SK-N-MC (cell line): ENCODE results near the gene RALGPS1.

Source experiments
- DNase-seq: peaks from one replicate; pipeline ENCODE4 v3.0.0-alpha.2; 2011; ENCODE audit warnings: low read depth, low spot score
- H3K27ac ChIP-seq: fragments of 200-600 bp; sonication (generic); 2 replicates; pipeline ENCODE4 v1.5.1; 2016; ENCODE audit warnings: mixed run types
- H3K36me3 ChIP-seq: fragments of 200-600 bp; sonication (generic); 2 replicates; pipeline ENCODE4 v1.6.1; 2017; ENCODE audit warnings: antibody characterized with exemption, low read length, mixed read lengths; ENCODE audit not compliant: insufficient read depth
- H3K4me3 ChIP-seq: fragments of 200-600 bp; sonication (generic); 2 replicates; pipeline ENCODE4 v1.5.1; 2016
- H3K9ac ChIP-seq: fragments of 200-600 bp; sonication (generic); 2 replicates; pipeline ENCODE4 v1.8.0; 2017; ENCODE audit warnings: mixed run types, mixed read lengths; ENCODE audit not compliant: insufficient read length
- H3K9me3 ChIP-seq: fragments of 200-600 bp; sonication (generic); 2 replicates; pipeline ENCODE4 v1.6.1; 2017; ENCODE audit warnings: low read depth, mild to moderate bottlenecking, antibody characterized with exemption, low read length, moderate library complexity, mixed read lengths
- EZH2 ChIP-seq: fragments of 200-600 bp; sonication (generic); IDR thresholded peaks from one replicate; pipeline ENCODE4 v1.6.1; 2017; ENCODE audit warnings: antibody characterized with exemption
- FOXP2 ChIP-seq: optimal IDR thresholded peaks from 2 replicates; pipeline ENCODE3; 2011; ENCODE audit warnings: mild to moderate bottlenecking, moderate library complexity; ENCODE audit not compliant: insufficient read depth; ENCODE audit errors: extremely low read length, control extremely low read depth
- POLR2AphosphoS5 ChIP-seq: IDR thresholded peaks from 2 replicates; pipeline ENCODE4 v1.6.1; 2012; ENCODE audit warnings: mild to moderate bottlenecking, low read depth, low read length, borderline replicate concordance

The RALGPS1 gene

DNA sequence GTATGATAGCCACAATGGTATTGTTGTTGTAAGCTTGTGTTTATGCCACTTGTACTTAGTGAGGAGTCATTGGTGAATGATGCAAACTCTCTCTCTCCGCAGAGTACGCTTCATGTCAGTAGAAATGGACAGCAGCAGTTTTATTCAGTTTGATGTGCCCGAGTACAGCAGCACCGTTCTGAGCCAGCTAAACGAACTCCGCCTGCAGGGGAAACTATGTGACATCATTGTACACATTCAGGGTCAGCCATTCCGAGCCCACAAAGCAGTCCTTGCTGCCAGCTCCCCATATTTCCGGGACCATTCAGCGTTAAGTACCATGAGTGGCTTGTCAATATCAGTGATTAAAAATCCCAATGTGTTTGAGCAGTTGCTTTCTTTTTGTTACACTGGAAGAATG, 35.3 kb upstream of the RALGPS1 start:
- H3K4me3 ChIP-seq: no peak overlapping the region
- H3K9ac ChIP-seq: no peak overlapping the region
- no peak for DNase-seq
- no peak overlapping the region for H3K27ac ChIP-seq
- H3K36me3 ChIP-seq: peaks cover 31% of the 10 kb centered on the region
- TF ChIP-seq POLR2AphosphoS5: no peak
- TF ChIP-seq FOXP2: no peak
- TF ChIP-seq EZH2: no peak
- H3K9me3 ChIP-seq: no peaks in the 10 kb centered on the region

DNA sequence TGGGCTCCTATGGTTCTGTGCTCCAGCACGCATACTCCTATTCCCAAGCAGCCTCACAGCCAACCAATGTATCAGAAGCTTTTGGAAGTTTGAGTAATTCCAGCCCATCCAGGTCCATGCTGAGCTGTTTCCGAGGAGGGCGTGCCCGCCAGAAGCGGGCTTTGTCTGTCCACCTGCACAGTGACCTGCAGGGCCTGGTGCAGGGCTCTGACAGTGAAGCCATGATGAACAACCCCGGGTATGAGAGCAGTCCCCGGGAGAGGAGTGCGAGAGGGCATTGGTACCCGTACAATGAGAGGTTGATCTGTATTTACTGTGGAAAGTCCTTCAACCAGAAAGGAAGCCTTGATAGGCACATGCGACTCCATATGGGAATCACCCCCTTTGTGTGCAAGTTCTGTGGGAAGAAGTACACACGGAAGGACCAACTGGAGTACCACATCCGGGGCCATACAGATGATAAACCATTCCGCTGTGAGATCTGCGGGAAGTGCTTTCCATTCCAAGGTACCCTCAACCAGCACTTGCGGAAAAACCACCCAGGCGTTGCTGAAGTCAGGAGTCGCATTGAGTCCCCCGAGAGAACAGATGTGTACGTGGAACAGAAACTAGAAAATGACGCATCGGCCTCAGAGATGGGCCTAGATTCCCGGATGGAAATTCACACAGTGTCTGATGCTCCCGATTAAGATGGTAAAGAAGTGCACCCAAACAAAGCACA, 34.2 kb upstream of the RALGPS1 start:
- H3K27ac ChIP-seq: no peak overlapping the region
- no peak overlapping the region for H3K9ac ChIP-seq
- H3K36me3 ChIP-seq: peaks cover 31% of the 10 kb centered on the region
- no peaks in the 10 kb centered on the region for H3K9me3 ChIP-seq
- DNase-seq: no peak
- H3K4me3 ChIP-seq: no peak overlapping the region
- TF ChIP-seq POLR2AphosphoS5: no peak
- no peak for TF ChIP-seq FOXP2
- no peak for TF ChIP-seq EZH2

DNA sequence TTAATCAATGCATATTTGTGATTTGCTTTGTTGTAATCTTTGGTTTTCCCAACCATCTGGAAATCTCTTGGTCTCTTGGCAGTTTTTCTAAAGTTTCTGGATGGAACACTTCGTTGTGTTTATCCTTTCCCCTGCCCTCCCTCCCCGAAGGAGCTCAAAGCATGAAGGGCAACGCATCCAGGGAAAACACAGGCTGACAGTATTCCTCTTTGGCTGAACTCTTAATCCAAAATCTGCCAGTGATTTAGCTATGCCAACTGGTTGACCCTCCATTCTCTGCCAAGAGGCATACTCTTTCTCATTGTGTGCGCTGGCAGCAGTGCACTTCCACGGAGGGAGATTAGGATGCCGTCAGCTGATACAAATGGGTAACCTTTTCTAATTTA, 33.6 kb upstream of the RALGPS1 start:
- no peak overlapping the region for H3K27ac ChIP-seq

DNA sequence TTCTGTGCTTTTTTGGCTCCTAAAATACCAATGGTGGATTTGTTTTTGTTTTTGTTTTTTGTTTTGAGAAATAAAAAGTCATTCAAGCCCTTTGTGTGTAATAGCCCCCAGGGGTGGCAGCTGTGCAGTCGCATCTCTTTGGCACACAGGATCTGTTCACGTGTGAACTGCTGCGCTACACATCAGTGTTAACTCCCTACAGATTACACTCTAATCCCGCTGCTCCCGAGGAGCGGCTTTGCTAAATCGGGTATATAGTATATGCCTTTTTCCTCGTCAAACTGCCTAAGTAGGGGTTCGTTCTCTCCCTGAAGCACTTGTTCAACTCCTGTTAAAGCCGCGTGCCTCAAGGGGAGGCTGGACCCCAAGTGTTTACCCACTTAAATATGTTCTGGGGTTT, 31.8 kb upstream of the RALGPS1 start:
- DNase-seq: no peak
- no peak for TF ChIP-seq EZH2
- TF ChIP-seq POLR2AphosphoS5: no peak
- TF ChIP-seq FOXP2: no peak
- Histone ChIP-seq H3K9ac (no peak overlapping the region), H3K9me3 (no peaks in the 10 kb centered on the region), H3K4me3 (no peak overlapping the region), H3K27ac (no peak overlapping the region), H3K36me3 (peaks cover 31% of the 10 kb centered on the region)

More for the DNA sequence above, 33.6 kb upstream of the RALGPS1 start:
- DNase-seq: no peak
- TF ChIP-seq FOXP2: no peak
- no peak for TF ChIP-seq EZH2
- no peak for TF ChIP-seq POLR2AphosphoS5
- peaks cover 31% of the 10 kb centered on the region for H3K36me3 ChIP-seq
- no peak overlapping the region for H3K4me3 ChIP-seq
- no peak overlapping the region for H3K9ac ChIP-seq
- H3K9me3 ChIP-seq: no peaks in the 10 kb centered on the region

DNA sequence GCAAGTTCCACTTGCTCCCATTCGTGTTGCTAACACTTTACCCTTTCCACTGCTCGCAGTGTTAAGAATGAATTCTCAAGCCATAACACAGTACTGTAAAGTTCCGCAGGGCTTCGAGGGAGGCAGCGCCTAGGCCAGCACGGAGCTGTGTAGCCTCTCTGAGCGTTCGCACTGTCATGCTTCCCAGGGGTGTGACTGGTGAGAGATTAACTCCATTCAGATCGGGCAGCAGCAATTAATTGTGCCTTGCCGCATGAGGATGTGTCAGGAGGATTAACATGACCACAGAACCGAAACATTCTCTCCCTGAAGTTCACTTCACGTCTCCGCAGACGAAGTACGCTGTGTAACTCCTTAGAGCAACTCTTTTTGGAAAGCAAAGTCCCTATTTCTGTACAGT, 30.9 kb upstream of the RALGPS1 start:
- no peak overlapping the region for H3K27ac ChIP-seq
- H3K36me3 ChIP-seq: peaks cover 31% of the 10 kb centered on the region
- no peaks in the 10 kb centered on the region for H3K9me3 ChIP-seq
- TF ChIP-seq EZH2 (no peak), POLR2AphosphoS5 (no peak), FOXP2 (no peak)
- H3K4me3 ChIP-seq: no peak overlapping the region
- H3K9ac ChIP-seq: no peak overlapping the region
- DNase-seq: no peak

DNA sequence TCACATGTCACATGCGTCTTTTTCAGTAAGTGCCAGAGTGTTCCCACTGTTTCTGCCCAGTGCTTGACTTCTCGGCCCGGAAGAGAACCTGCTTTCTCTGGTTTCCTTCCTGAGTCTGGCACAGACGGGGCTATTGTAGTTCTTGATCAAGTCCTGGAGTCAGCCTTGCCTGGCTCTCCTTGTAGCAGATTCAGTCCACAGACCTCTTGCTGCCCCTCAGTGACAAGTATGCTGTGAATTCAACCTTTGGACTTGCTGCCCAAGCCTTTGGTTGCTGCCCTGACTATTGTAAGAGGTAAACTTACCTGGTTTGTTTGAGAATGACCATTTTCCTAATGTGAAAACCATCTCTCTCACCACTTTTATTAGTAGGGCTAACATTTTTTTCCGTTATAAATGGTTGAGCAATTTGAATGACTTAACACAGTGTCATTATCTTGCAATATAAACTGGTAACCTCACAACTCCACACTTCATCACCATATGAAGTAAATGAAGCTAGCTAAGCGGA, 29.4 kb upstream of the RALGPS1 start:
- TF ChIP-seq EZH2: no peak
- TF ChIP-seq FOXP2: no peak
- TF ChIP-seq POLR2AphosphoS5: no peak

DNA sequence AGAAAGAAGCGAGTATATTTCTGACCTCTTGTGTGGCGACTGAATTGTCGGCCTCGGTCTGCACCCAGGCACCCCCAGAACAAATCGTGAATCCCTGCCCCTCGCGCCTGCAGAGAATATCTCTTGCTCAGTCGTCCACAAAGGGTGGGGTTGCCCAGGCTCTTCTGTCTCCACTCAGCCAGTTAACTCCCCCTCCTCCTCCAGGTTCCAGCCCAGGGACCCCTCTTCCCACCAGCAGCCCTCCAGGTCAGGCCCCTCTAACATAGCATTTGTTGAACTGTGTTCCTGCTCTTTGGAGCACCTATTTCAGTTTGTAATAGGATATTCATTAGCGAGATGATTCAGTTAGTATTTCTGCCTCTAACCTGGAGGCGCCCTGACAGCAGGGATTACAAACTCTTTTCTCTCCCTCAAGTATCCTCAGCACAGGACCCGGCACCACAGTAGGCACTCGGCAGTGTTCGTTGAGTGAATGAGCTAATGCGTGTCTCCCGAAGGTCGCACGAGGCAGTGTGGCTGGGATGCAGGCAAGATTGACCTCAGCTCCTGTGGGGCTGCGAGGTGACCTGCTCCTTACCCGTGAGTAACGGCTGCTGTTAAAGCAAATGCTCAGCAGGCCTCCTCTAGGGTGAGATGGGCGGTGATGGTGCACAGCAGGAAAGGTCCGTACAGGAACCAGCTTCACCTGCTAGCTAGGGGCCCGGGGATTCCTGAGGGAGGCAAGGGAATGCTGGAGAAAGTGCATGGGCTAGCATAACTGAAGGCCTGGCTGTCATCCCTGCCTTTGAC, 28.4 kb upstream of the RALGPS1 start:
- Histone ChIP-seq H3K9ac (no peak overlapping the region), H3K9me3 (no peaks in the 10 kb centered on the region), H3K36me3 (peaks cover 10% of the 10 kb centered on the region; the same call in 1 of the 2 replicates), H3K27ac (no peak overlapping the region), H3K4me3 (no peak overlapping the region)
- no peak for TF ChIP-seq EZH2
- no peak for TF ChIP-seq POLR2AphosphoS5
- no peak for TF ChIP-seq FOXP2
- no peak for DNase-seq

More for the DNA sequence above, 29.4 kb upstream of the RALGPS1 start:
- DNase-seq: no peak
- Histone ChIP-seq H3K36me3 (peaks cover 19% of the 10 kb centered on the region; the same call in 1 of the 2 replicates), H3K27ac (no peak overlapping the region; the same call in 1 of the 2 replicates), H3K9ac (no peak overlapping the region), H3K4me3 (no peak overlapping the region), H3K9me3 (no peaks in the 10 kb centered on the region)

DNA sequence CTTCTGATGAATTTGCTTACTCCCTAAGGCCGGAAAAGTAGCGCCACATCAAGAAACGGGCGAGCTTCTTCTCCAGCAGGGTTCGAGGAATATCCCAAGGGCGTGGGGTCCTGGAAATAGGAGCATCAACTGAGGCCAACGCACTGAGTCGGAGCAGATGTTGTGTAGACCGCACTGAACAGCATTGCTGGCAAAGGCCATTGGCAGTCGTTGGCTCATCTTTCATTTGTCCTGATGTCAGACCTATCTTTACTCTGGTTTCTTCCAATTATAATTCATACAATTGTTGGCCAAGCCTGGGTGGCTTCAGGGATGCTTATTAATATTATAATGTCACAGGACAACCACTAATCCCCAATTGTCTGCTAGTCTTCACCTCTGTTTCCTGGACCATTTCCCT, 27.7 kb upstream of the RALGPS1 start:
- Histone ChIP-seq H3K9me3 (no peaks in the 10 kb centered on the region), H3K4me3 (no peak overlapping the region), H3K27ac (no peak overlapping the region), H3K9ac (no peak overlapping the region), H3K36me3 (peaks cover 5% of the 10 kb centered on the region; the same call in 1 of the 2 replicates)
- DNase-seq: no peak
- no peak for TF ChIP-seq FOXP2
- no peak for TF ChIP-seq POLR2AphosphoS5
- no peak for TF ChIP-seq EZH2
